ENCODE data around the gene GIGYF1. TPM values are rescaled to one million over a fixed set of nuclear protein-coding genes. Genes with fewer than 3 reads are reported as not detected.
"Not testable (repeated sequence)": the region's sequence is repeated elsewhere in the genome, so short reads cannot be mapped to it uniquely, and the experiment has no call there.

Gene GIGYF1
- total RNA-seq, 2 donors from 2014 or later: 70.3 to 71.5 TPM

- ATAC-seq (no peak), DNase-seq (no peak)
- Mint-ChIP-seq H3K36me3 (ENCODE audit: low read depth) (peaks cover 4% of the 10 kb centered on the region), H3K27ac (peak overlapping the region; percentile 53), H3K27me3 (no peaks in the 10 kb centered on the region), H3K4me3 (peak overlapping the region; percentile 36), H3K4me1 (peaks cover 37% of the 10 kb centered on the region)
- no peaks in the 10 kb centered on the region for H3K9me3 ChIP-seq (ENCODE audit: control insufficient read depth, low read length, poor library complexity, severe bottlenecking)
These were observed 16.5 kb downstream of the GIGYF1 start for GRCh38 chr7:100677308-100678267.

GRCh38 chr7:100676501-100677306 is 17.3 kb downstream of the GIGYF1 start:
- peaks cover 4% of the 10 kb centered on the region for H3K36me3 Mint-ChIP-seq (ENCODE audit: low read depth)

GRCh38 chr7:100675581-100676350 is 18.3 kb downstream of the GIGYF1 start:
- no peaks in the 10 kb centered on the region for H3K9me3 ChIP-seq (ENCODE audit: control insufficient read depth, low read length, poor library complexity, severe bottlenecking)
- H3K4me1 Mint-ChIP-seq: peaks cover 39% of the 10 kb centered on the region
- peak overlapping the region; percentile 98 for H3K4me3 Mint-ChIP-seq
- ATAC-seq: peak; percentile 72
- DNase-seq: peak; percentile 87 to 91 (median 87)
- no peaks in the 10 kb centered on the region for H3K27me3 Mint-ChIP-seq
- H3K36me3 Mint-ChIP-seq (ENCODE audit: low read depth): peaks cover 4% of the 10 kb centered on the region
- peak overlapping the region; percentile 95 for H3K27ac Mint-ChIP-seq

More at GRCh38 chr7:100676501-100677306, 17.3 kb downstream of the GIGYF1 start:
- Mint-ChIP-seq H3K4me3 (peak overlapping the region; percentile 98), H3K27me3 (no peaks in the 10 kb centered on the region), H3K27ac (peak overlapping the region; percentile 95), H3K4me1 (peaks cover 38% of the 10 kb centered on the region)
- ATAC-seq: no peak
- DNase-seq: no peak
- no peaks in the 10 kb centered on the region for H3K9me3 ChIP-seq (ENCODE audit: control insufficient read depth, low read length, poor library complexity, severe bottlenecking)

- H3K9me3 ChIP-seq (ENCODE audit: control insufficient read depth, low read length, poor library complexity, severe bottlenecking): no peaks in the 10 kb centered on the region
- peaks cover 4% of the 10 kb centered on the region for H3K36me3 Mint-ChIP-seq (ENCODE audit: low read depth)
- H3K4me1 Mint-ChIP-seq: peaks cover 33% of the 10 kb centered on the region
- H3K27ac Mint-ChIP-seq: peak overlapping the region; percentile 95
- ATAC-seq: peak; percentile 2
- H3K4me3 Mint-ChIP-seq: peak overlapping the region; percentile 98
- no peaks in the 10 kb centered on the region for H3K27me3 Mint-ChIP-seq
- DNase-seq: peak in 1 of 3 donors; percentile 41
These were observed 19.0 kb downstream of the GIGYF1 start for GRCh38 chr7:100675105-100675451.

- Mint-ChIP-seq H3K27ac (peak overlapping the region; percentile 95), H3K27me3 (no peaks in the 10 kb centered on the region), H3K4me1 (peaks cover 31% of the 10 kb centered on the region), H3K4me3 (peak overlapping the region; percentile 98), H3K36me3 (ENCODE audit: low read depth) (peaks cover 4% of the 10 kb centered on the region)
- H3K9me3 ChIP-seq (ENCODE audit: control insufficient read depth, low read length, poor library complexity, severe bottlenecking): no peaks in the 10 kb centered on the region
- ATAC-seq (no peak), DNase-seq (no peak)
These were observed 19.5 kb downstream of the GIGYF1 start for GRCh38 chr7:100674411-100675104.

DNA sequence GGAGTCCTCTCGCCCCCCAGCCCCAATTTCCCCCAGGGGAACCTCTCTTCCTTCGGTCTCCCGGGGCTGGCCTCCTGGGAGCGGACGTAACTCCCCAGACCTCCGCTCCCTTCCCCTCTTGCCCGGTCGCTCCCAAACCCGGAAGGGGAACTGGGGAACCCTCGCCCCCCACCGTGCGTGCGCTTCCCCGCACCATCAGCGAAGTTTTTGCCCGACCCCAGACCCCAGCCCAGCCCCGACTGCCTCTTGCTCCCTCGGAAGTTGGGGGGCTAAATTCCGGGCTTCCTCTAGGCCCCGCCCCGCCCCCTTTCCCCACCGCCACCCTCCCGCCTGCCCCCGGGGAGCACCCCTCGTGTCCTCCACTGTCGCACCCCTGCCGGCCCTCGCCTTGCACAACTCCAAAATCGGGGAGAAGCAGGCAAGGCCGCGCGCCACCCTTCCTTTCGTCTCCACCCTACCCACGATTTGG is 20.1 kb downstream of the GIGYF1 start:
- H3K9me3 ChIP-seq (ENCODE audit: control insufficient read depth, low read length, poor library complexity, severe bottlenecking): no peaks in the 10 kb centered on the region
- ATAC-seq: no peak
- DNase-seq: no peak
- Mint-ChIP-seq H3K27me3 (no peaks in the 10 kb centered on the region), H3K4me1 (peaks cover 28% of the 10 kb centered on the region), H3K27ac (peak overlapping the region; percentile 95), H3K36me3 (ENCODE audit: low read depth) (peaks cover 4% of the 10 kb centered on the region), H3K4me3 (peak overlapping the region; percentile 98)

- Mint-ChIP-seq H3K4me3 (peak within 1 kb of the TSS; percentile 98), H3K27ac (peak within 1 kb of the TSS; percentile 95), H3K27me3 (no peaks in the 10 kb centered on the region), H3K36me3 (ENCODE audit: low read depth) (peaks cover 4% of the 10 kb centered on the region), H3K4me1 (peaks cover 26% of the 10 kb centered on the region)
- no peaks in the 10 kb centered on the region for H3K9me3 ChIP-seq (ENCODE audit: control insufficient read depth, low read length, poor library complexity, severe bottlenecking)
- DNase-seq (peak; percentile 91 to 95 (median 95)), ATAC-seq (peak; percentile 62)
These were observed 20.6 kb downstream of the GIGYF1 start, which contains the start of gene GNB2 for GRCh38 chr7:100673302-100673941. TSS of gene GNB2 (plus strand) at chr7:100673740. CDS start at chr7:100676266, 2,526 bp downstream.

DNA sequence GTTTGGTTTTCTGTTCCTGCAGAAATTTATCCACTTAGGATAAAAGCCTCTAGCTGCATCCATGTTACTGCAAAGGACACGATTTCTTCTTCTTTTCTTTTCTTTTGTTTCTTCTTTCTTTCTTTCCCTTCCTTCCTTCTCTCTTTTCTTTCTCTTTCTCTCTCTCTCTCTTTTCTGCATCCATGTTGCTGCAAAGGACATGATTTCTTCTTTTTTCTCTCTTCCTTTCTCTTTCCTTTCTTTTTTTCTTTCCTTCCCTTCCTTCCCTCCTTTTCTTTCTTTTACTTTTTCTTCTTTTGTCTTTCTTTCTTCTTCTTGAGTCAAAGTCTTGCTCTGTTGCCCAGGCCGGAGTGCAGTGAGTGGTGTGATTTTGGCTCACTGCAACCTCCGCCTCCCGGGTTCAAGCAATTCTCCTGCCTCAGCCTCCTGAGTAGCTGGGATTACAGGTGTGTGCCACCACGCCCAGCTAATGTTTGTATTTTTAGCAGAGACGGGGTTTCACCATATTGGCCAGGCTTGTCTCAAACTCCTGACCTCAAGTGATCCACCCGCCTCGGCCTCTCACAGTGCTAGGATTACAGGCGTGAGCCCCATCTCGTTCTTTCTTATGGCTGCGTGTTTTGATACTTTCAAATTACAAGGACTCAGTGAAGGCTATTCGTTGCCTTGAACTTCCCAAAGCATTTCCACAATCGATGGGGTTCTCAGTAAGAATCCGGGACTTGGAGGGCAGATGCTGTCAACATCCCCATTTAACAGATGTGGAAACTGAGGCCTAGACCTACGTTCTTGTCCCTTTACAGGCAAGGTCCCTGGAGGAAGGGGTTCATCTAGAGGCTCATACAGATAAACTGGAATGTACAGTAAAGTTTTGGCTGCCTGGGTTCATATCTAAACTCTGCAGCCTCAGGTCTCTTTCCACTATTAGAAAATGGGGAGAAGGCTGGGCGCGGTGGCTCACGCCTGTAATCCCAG is 22.4 kb downstream of the GIGYF1 start:
- peak overlapping the region; percentile 95 for H3K27ac Mint-ChIP-seq
- DNase-seq: no peak
- peaks cover 2% of the 10 kb centered on the region for H3K36me3 Mint-ChIP-seq (ENCODE audit: low read depth)
- H3K4me1 Mint-ChIP-seq: peaks cover 19% of the 10 kb centered on the region
- H3K9me3 ChIP-seq (ENCODE audit: control insufficient read depth, low read length, poor library complexity, severe bottlenecking): no peaks in the 10 kb centered on the region
- H3K27me3 Mint-ChIP-seq: no peaks in the 10 kb centered on the region
- peak overlapping the region; percentile 21 for H3K4me3 Mint-ChIP-seq
- ATAC-seq: no peak

DNA sequence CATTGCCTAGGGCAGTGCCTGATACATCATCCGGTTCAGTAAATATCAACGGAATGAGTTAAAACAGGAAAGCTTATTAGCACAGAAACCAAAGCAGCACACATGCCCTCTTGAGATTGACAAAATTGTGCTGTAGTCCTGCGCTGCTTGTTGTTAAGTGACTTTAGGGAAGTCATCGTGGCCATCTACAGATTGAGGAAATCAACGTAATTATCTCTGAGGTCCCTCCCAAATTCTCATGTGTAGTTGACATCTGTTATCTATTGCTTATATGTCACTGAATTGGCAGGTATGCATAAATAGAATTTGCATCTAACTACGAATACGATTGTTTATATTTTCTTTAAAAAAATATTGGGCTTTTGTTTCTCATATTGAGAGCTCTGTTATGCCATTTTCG is 24.0 kb downstream of the GIGYF1 start:
- no peaks in the 10 kb centered on the region for H3K9me3 ChIP-seq (ENCODE audit: control insufficient read depth, low read length, poor library complexity, severe bottlenecking)
- no peak overlapping the region for H3K4me3 Mint-ChIP-seq

DNA sequence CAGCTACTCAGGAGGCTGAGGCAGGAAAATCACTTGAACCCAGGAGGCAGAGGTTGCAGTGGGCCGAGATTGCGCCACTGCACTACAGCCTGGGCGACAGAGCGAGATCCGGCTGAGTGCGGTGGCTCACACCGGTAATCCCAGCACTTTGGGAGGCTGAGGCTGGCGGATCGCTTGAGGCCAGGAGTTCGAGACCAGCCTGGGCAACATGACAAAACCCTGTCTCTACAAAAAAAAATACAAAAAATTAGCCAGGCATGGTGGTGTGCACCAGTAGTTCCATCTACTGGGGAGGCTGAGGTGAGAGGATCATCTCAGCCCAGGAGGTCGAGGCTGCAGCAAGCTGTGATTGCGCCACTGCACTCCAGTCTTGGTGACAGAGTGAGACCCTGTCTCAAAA is 24.9 kb downstream of the GIGYF1 start:
- not testable (repeated sequence) for H3K4me3 Mint-ChIP-seq; H3K9me3 ChIP-seq (ENCODE audit: control insufficient read depth, low read length, poor library complexity, severe bottlenecking)

More for the DNA sequence above, 24.0 kb downstream of the GIGYF1 start:
- DNase-seq (no peak), ATAC-seq (no peak)
- no peaks in the 10 kb centered on the region for H3K27me3 Mint-ChIP-seq
- H3K27ac Mint-ChIP-seq: no peak overlapping the region
- peaks cover 16% of the 10 kb centered on the region for H3K4me1 Mint-ChIP-seq
- peaks cover 2% of the 10 kb centered on the region for H3K36me3 Mint-ChIP-seq (ENCODE audit: low read depth)

GRCh38 chr7:100668069-100668449 is 26.0 kb downstream of the GIGYF1 start:
- H3K27ac Mint-ChIP-seq: no peak overlapping the region
- DNase-seq (no peak), ATAC-seq (no peak)
- H3K27me3 Mint-ChIP-seq: no peaks in the 10 kb centered on the region
- H3K4me3 Mint-ChIP-seq: no peak overlapping the region
- H3K9me3 ChIP-seq (ENCODE audit: control insufficient read depth, low read length, poor library complexity, severe bottlenecking): no peaks in the 10 kb centered on the region
- no peaks in the 10 kb centered on the region for H3K36me3 Mint-ChIP-seq (ENCODE audit: low read depth)
- peaks cover 9% of the 10 kb centered on the region for H3K4me1 Mint-ChIP-seq

More for the DNA sequence above, 24.9 kb downstream of the GIGYF1 start:
- not testable (repeated sequence) for H3K27ac Mint-ChIP-seq; DNase-seq; H3K36me3 Mint-ChIP-seq (ENCODE audit: low read depth); H3K27me3 Mint-ChIP-seq; ATAC-seq
- H3K4me1 Mint-ChIP-seq: peaks cover 14% of the 10 kb centered on the region

Measured in T-helper 17 cell (primary cell).